GM12865 (cell line): ENCODE measurements around the gene UBE2J2.

Experiments used
- DNase-seq: peaks from one replicate; pipeline ENCODE4 v3.0.0; 2010; ENCODE audit warnings: low read depth
- H3K4me3 ChIP-seq: 2 replicates; pipeline ENCODE4 v1.5.1; 2011; ENCODE audit warnings: mild to moderate bottlenecking, low read depth, low read length, control low read depth
- TF ChIP-seq, protein P1 (sequence below): IDR thresholded peaks from 2 replicates; pipeline ENCODE4 v1.5.1; 2011; ENCODE audit warnings: low read length, control low read depth, low read depth, inconsistent platforms; ENCODE audit not compliant: insufficient read depth; ENCODE audit errors: missing control alignments

The UBE2J2 gene

DNA sequence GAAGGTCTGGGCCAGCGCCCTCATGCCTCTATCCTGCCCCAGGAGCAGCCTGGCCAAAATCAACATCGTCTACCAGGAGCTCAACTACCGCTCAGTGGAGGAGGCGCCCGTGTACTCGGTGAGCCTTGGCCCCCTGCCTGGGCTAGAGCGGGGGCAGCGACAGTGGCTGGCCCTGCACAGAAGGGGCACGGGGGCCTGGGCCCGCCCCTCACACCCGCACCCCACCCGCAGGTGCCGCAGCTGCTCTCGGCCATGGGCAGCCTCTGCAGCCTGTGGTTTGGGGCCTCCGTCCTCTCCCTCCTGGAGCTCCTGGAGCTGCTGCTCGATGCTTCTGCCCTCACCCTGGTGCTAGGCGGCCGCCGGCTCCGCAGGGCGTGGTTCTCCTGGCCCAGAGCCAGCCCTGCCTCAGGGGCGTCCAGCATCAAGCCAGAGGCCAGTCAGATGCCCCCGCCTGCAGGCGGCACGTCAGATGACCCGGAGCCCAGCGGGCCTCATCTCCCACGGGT lies 17.4 kb upstream of the UBE2J2 start:
- TF ChIP-seq, protein P1, sequence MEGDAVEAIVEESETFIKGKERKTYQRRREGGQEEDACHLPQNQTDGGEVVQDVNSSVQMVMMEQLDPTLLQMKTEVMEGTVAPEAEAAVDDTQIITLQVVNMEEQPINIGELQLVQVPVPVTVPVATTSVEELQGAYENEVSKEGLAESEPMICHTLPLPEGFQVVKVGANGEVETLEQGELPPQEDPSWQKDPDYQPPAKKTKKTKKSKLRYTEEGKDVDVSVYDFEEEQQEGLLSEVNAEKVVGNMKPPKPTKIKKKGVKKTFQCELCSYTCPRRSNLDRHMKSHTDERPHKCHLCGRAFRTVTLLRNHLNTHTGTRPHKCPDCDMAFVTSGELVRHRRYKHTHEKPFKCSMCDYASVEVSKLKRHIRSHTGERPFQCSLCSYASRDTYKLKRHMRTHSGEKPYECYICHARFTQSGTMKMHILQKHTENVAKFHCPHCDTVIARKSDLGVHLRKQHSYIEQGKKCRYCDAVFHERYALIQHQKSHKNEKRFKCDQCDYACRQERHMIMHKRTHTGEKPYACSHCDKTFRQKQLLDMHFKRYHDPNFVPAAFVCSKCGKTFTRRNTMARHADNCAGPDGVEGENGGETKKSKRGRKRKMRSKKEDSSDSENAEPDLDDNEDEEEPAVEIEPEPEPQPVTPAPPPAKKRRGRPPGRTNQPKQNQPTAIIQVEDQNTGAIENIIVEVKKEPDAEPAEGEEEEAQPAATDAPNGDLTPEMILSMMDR = no peak
- DNase-seq = no peak
- H3K4me3 ChIP-seq = no peak overlapping the region

DNA sequence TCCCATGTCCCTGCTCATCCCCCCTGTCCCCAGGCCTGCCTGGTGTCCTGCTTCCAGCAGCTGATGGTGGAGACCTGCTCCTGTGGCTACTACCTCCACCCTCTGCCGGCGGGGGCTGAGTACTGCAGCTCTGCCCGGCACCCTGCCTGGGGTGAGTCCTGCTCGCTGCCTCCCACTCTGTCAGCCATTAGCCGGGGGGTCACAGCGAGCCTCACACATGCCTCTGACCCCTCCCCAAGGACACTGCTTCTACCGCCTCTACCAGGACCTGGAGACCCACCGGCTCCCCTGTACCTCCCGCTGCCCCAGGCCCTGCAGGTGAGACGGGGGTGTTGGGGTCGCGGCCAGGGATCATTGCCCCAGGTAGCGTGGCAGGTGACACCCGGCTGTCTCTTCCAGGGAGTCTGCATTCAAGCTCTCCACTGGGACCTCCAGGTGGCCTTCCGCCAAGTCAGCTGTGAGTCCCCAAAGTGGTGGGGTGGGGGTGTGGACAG lies 16.6 kb upstream of the UBE2J2 start:
- DNase-seq = no peak
- TF ChIP-seq, protein P1 = peak; percentile 25
- no peak overlapping the region for H3K4me3 ChIP-seq

DNA sequence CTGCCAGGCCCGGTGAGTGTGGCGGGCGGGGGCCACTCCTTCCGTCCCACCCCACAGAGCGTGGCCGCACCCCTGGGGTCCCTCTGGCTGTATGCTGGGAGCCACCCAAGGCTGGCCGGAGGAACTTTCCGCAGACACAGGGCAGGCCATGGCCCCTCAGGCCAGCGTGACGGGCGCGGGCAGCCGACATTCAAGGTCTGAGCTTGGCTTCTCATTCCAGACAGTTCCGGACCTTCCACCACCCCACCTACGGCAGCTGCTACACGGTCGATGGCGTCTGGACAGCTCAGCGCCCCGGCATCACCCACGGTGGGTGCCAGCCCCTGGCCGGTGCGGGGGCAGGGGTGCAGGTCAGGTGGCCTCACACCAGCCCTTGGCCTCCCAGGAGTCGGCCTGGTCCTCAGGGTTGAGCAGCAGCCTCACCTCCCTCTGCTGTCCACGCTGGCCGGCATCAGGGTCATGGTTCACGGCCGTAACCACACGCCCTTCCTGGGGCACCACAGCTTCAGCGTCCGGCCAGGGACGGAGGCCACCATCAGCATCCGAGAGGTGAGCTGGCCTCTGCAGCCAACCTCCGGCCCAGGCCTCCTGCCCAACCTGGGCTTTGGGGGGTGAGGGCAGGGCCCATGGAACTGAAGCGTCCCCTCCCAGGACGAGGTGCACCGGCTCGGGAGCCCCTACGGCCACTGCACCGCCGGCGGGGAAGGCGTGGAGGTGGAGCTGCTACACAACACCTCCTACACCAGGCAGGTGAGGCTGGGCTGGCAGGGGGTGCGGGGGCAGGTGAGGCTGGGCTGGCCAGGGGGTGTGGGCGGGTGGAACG lies 13.8 kb upstream of the UBE2J2 start:
- TF ChIP-seq, protein P1 = no peak
- no peak overlapping the region for H3K4me3 ChIP-seq
- no peak for DNase-seq

DNA sequence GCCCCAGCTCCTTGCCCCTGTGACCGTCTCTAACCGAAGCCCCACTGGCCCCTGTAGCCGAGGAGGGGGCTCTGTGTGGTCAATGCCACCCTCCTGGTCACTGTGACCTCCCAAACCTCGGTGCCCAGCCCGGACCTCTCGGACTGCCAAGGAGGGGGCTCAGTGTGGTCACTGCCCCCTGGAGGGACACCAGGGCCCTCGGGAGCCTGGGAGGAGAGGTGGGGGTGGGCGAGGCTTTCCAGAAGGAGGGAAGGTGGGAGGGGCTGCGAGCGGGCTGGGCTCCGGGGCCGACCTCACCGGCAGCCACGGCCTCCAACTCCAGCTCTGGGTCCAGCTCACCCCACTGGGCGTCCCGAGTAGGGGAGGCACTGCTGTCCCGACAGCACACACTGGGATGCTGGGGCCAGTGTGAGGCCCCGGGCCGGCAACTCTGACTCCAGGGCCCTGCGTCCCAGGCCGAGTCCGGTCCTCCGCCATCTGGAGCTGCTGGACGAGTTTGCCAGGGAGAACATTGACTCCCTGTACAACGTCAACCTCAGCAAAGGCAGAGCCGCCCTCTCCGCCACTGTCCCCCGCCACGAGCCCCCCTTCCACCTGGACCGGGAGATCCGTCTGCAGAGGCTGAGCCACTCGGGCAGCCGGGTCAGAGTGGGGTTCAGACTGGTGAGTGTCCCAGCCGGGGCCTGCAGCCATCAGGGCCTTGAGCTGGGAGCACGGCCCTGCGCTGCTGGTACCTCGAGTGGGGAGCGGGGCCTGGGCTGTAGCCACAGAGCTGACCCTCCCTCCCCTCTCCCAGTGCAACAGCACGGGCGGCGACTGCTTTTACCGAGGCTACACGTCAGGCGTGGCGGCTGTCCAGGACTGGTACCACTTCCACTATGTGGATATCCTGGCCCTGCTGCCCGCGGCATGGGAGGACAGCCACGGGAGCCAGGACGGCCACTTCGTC lies 12.9 kb upstream of the UBE2J2 start:
- no peak overlapping the region for H3K4me3 ChIP-seq
- TF ChIP-seq, protein P1 = no peak
- no peak for DNase-seq

DNA sequence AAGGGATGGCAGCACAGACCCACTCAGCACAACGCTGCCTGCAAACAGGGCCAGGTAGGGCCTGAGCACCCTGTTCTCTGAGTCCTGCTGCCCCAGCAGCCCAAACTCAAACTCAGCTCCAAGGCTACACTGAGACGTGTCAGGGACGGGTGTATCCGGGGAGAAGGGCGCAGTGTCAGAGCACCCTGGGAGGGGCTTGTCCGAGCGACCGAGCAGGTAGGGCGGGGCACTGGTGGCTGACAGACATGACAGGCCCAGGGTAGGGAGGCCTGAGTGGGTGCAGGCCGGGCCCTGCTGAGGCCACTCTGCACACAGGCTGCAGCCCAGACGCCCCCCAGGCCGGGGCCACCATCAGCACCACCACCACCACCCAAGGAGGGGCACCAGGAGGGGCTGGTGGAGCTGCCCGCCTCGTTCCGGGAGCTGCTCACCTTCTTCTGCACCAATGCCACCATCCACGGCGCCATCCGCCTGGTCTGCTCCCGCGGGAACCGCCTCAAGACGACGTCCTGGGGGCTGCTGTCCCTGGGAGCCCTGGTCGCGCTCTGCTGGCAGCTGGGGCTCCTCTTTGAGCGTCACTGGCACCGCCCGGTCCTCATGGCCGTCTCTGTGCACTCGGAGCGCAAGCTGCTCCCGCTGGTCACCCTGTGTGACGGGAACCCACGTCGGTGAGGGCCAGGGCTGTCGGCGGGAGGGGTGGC lies 12.1 kb upstream of the UBE2J2 start:
- no peak overlapping the region for H3K4me3 ChIP-seq
- no peak for DNase-seq
- TF ChIP-seq, protein P1 = no peak

DNA sequence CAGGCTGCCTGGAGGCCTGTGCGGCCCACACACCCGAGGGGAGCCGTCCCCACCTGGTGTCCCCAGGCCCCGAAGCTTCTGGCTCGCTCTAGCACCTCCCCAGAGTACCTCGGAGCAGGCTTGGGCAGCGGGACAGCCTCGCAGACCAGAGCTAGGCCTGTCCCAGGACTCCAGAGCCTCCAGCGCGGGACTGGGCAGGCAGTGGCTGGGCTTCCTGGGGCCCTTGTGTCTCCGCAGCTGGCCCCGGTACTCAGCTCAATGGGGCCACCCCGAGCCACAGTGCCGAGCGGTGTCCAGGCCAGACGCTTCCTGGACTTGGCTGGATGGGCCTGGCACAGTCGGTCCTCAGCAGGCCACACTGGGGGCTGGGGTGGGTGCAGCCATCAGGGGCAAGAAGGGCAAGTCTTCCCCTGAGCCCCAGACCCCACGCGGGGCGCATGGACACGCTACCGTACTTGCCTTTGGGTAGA lies 11.5 kb upstream of the UBE2J2 start:
- H3K4me3 ChIP-seq = no peak overlapping the region
- TF ChIP-seq, protein P1 = no peak
- no peak for DNase-seq
